AG09319 (cell line): ENCODE measurements around the gene EIF4E1B.

ENCODE experiments used
- DNase-seq: peaks from one replicate; pipeline ENCODE4 v3.0.0-alpha.2; 2010; ENCODE audit warnings: low read depth; ENCODE audit errors: extremely low read depth
- TF ChIP-seq, protein P1 (sequence below): IDR thresholded peaks from 2 replicates; pipeline ENCODE4 v1.5.1; 2011; ENCODE audit warnings: low read depth, mild to moderate bottlenecking, inconsistent platforms, low read length, moderate library complexity

The EIF4E1B gene

DNA sequence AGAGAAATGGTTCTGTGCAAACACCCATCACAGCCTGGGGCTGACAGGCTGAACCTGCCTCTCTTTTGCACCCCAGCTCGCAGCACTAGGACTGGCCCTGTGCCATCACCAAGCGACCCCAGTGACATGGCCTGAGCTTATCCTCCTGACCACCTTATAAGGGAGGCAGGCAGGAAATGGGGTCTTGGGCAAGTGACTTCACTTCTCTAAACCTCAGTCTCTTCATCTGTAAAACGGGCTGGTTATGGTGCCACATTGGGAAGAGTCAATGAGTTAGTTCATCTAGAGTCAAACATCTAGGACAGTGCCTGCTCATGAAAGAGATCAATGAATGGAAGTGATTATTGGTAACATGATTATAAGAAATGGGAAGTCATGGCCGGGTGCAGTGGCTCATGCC is 6.3 kb upstream of the EIF4E1B start:
- no peak for DNase-seq
- TF ChIP-seq, protein P1, sequence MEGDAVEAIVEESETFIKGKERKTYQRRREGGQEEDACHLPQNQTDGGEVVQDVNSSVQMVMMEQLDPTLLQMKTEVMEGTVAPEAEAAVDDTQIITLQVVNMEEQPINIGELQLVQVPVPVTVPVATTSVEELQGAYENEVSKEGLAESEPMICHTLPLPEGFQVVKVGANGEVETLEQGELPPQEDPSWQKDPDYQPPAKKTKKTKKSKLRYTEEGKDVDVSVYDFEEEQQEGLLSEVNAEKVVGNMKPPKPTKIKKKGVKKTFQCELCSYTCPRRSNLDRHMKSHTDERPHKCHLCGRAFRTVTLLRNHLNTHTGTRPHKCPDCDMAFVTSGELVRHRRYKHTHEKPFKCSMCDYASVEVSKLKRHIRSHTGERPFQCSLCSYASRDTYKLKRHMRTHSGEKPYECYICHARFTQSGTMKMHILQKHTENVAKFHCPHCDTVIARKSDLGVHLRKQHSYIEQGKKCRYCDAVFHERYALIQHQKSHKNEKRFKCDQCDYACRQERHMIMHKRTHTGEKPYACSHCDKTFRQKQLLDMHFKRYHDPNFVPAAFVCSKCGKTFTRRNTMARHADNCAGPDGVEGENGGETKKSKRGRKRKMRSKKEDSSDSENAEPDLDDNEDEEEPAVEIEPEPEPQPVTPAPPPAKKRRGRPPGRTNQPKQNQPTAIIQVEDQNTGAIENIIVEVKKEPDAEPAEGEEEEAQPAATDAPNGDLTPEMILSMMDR: no peak

DNA sequence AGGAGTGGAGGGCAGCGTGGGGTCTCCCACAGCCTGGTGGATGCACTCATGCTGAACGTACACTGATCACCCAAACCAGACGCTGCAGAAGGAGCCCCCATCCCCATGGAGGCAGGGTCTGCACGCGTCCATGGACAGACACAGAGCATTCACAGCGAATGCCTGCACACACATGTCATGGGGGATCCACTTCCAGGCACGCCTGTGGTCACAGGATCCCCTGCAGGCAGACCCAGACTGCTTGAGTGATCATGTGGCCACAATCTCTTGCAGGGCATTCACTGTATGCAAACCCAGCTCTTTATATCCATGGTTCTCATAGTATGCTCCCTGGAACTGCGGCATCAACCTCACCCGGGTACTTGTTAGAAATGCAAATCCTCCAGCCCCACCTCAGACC is 5.5 kb upstream of the EIF4E1B start:
- no peak for DNase-seq
- TF ChIP-seq, protein P1: no peak

DNA sequence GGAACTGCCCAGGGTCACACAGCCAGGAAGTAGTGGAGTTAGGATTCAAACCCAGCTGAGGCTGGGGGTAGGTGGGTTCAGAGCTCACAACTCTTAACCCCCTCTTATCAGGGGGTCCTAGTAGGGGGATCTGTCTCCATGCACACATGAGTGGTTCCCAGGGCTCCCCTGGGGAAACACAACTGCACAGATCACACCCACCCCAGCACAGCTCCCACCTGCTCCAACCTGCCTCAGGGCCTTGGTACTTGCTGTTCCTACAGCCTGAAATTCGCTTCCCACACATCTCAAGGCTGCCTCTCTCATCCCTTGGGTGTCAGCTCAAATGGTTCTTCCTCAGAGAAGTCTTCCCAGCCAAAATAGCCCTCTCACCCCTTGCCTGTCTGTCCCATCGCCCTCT is 5.0 kb upstream of the EIF4E1B start:
- DNase-seq: no peak
- TF ChIP-seq, protein P1: no peak

DNA sequence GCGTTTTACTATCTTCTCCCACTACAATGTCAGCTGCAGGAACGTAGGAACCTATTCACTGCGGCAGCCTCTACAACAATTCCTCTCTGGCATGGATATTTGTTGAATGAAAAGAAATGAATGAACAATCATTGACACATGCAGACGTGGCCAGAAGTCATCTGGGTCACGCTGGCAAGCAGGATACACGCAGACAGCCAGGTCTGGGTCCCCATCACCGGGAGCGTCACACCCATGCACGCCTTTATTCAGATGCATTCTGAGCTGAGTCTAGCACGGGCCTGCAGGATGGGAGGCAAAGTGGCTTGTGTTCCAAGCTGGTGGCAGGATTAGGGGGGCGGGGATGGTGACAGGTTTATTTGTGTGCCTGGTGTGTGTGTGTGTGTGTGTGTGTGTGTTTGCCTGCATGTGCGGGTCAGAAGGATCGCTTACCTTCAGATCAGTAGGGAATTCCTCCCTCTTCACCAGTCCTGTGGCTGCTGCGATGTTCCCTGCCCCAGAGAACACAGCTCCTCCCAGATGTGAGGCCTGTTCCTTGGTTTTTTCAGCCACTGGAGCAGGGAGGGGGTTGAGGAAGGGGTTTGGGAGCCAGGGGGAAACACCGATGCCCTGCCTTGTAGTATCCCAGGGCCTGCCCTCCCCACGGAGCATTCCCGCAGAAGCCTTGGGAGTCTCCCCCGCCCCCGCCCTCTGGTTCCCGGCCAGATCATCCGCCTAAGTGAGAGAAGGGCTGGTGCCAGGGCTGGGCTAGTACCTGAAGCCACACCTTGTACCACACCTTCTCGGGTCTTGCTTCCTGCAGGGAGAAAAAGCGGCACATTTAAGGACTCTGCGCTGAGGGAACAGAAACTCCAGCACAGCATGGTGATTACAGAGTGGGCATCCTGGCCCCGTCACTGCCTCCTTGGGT is 4.3 kb upstream of the EIF4E1B start:
- no peak for DNase-seq
- TF ChIP-seq, protein P1: no peak

DNA sequence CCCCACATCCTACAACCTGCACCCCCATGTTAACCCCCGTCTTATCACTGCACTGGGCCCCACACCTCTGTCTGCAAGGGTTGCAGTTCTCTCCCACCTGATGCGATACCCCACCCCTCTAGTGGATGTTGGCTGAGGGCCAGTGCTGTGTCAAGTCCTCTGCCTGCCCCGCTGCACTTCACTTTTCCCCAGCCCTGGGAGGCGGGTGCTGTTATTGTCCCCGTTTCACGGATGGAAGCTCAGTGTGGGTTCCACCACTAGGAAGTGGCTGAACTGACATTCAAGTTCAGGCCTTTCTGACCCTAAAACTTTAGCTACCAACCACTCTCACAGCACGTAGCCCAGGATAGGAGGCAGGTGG is 3.6 kb upstream of the EIF4E1B start:
- no peak for DNase-seq
- TF ChIP-seq, protein P1: no peak

DNA sequence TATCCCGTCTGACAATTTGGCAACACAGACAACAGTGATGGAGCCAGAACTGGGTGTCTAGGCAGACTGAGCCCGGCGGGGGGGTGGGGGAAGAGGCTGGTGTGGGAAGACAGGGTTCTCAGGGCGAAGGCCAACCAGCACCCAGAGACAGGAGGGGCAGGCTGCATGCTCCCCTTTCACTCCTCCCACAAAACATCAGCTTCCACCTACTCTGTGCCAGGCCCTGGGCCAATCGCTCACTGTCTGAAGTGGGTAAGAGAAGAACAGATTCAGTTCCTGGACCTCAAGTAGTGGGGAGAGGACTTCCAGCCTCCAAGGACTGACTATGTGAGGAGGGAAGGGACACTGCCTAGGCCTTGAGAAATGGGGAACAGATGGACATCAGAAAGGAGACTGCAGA is 2.9 kb upstream of the EIF4E1B start:
- no peak for DNase-seq
- TF ChIP-seq, protein P1: no peak

DNA sequence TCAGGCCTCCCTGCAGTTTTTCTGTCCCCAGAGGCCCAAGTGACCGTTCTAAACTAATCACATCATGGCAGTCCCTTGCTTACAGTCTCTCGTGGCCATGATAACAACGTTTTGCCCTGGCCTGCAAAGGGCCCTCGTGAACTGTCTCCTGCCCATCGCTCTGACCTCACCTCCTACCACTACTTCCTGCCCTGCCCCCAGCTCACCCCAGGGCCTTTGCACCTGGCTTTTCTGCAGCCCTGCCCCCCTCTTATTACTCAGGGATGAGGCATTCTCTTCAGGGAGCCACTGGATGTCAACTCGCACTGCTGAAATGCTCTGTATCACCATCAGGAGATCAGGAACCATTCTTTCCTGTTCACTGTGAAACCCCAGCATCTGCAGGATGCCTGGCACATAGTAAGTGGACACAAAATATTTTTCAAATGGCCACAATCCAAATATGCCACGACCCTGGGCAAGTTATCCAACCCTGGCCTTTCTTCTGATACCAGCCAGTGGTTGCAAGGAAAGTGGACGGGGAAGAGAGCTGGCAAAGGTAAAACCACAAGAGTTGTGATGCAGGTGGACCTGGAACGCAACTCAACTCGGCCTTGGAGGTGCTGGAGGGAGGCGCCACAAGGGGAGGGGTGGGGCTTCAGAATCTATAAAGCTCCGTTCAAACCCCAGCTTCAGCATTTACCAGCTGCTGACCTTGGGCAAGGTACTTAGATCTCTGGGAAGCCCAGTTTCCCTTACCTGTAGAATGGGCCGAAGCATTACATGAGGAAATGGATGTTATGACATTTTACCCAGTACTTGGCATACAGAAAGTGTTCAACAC is 1.9 kb upstream of the EIF4E1B start:
- DNase-seq: no peak
- TF ChIP-seq, protein P1: no peak
